HCT116 (cell line): ENCODE measurements around the gene CYGB.

Experiments used
- ATF3 ChIP-seq: IDR thresholded peaks from 2 replicates; pipeline ENCODE4 v1.6.1; 2012
- CEBPB ChIP-seq: IDR thresholded peaks from 2 replicates; pipeline ENCODE4 v1.6.1; 2012; ENCODE audit warnings: low read depth
- CTCF ChIP-seq, 3 experiments: fragments of 200-600 bp in 1 of 3; sonication (generic) in 1 of 3; IDR thresholded peaks in 2 of 3; conservative IDR thresholded peaks in 1 of 3; 2 replicates each; pipeline ENCODE4 v1.5.1; 2012 to 2017; ENCODE audit warnings: low read depth in 2 of 3, low read length in 2 of 3, antibody characterized with exemption in 1 of 3, borderline replicate concordance in 1 of 3, control low read depth in 1 of 3, mild to moderate bottlenecking in 1 of 3, mixed read lengths in 1 of 3, mixed run types in 1 of 3, moderate library complexity in 1 of 3; ENCODE audit not compliant: insufficient read depth in 1 of 3
- EZH2 ChIP-seq: fragments of 200-600 bp; sonication (generic); IDR thresholded peaks from 2 replicates; pipeline ENCODE4 v1.6.1; 2017; ENCODE audit warnings: antibody characterized with exemption, mixed run types
- POLR2A ChIP-seq: IDR thresholded peaks from 2 replicates; pipeline ENCODE4 v1.7.0; 2011; ENCODE audit warnings: borderline replicate concordance; ENCODE audit not compliant: insufficient read depth, insufficient read length; ENCODE audit errors: extremely low read depth
- SP1 ChIP-seq: IDR thresholded peaks from 2 replicates; pipeline ENCODE4 v1.6.1; 2012; ENCODE audit warnings: low read depth

- TF ChIP-seq CTCF (IDR thresholded peaks at IDR 0.05 in 2 of 3, conservative IDR thresholded peaks at IDR 0.05 in 1 of 3; ENCODE audit: borderline replicate concordance in 1 of 3, insufficient read depth in 1 of 3, low read depth in 2 of 3, low read length in 2 of 3) (no peak), EZH2 (no peak), SP1 (no peak), POLR2A (no peak), ATF3 (no peak), CEBPB (no peak)
Observed at GRCh38 chr17:76479515-76480060, 57.9 kb downstream of the CYGB start.
